ENCODE data around the gene RTCB.

The RTCB gene

GRCh38 chr22:32411829-32412592 lies at the start of gene RTCB:
RTCB (minus strand) TSS chr22:32412247; CDS start chr22:32412156, 91 bp downstream.
- DNase-seq (ENCODE audit: low spot score), result peak; percentile 94

GRCh38 chr22:32457031-32457430 lies 45.0 kb upstream of the RTCB start:
- DNase-seq (ENCODE audit: low spot score), result no peak

DNA sequence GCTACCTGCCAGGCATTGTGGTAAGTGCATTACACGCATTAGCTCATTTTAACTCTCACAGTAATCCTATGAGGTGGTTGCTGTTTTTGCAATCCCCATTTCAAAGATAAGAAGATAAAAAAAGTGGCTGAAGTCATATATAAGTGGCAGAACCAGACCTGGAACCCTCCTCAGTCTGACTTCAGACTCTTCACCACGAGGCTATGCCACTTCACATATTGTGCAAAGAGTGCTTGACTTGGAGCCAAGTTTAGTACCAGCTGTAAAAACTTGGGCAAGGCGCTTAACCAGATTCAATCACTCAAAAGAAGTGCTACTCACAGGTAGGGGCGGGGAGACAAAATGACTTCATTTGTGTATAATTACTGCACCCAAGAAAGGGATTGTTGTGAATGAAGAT lies 36.9 kb upstream of the RTCB start:
- DNase-seq (ENCODE audit: low spot score), result no peak

DNA sequence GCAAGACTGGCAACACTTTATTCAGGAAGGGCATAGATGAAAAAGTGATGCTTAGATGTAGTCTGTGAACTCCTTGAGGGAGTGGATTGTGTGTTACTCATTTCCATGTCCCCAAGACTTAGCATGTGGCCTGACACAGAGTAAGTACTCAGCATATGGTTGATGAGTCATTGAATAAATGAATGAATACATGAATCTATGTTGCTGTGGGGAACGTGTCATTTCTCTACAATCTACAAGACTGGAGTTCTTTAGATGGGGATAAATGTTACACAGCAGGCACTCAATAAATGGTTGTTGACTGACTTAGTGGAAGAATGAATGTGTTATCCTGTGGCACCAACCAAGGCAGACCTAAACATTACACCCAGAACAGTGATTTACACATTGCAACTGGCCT lies 34.3 kb upstream of the RTCB start:
- no peak for DNase-seq (ENCODE audit: low spot score)

DNA sequence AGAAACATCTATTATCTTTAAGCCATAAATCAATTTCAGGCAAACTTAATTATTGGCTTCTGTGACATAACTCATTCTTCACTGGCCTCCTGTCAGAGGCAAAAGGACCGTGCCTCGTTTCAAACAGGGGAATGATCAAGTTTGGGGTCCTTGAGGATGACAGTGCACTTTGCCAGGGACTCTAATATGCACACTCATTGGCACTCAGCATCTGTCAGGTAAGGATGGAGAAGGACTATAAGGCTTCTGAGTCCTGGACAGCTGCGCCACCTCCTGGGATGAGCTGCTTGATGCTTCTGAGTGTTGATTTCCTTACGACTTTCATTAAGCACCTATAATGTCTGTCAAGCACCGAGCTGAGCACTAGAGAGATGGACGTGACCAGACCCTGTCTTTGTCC lies 32.0 kb upstream of the RTCB start:
- DNase-seq (ENCODE audit: low spot score), result no peak

DNA sequence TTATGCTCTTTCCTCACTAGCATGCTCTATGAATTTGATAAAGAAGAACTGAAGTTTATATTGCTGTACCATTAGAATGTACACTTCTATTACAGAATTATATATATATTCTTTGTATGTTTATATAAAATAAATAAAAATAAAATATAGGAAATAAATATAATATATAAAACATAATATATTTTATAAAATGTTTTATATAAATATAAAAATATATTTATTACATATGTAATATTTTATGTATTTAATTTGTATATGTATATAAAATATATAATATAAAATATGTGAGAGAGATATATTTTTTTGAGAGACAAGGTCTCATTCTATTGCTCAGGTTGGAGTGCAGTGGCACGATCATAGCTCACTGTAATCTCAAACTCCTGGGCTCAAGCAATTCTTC lies 18.3 kb upstream of the RTCB start:
- no peak for DNase-seq (ENCODE audit: low spot score)

DNA sequence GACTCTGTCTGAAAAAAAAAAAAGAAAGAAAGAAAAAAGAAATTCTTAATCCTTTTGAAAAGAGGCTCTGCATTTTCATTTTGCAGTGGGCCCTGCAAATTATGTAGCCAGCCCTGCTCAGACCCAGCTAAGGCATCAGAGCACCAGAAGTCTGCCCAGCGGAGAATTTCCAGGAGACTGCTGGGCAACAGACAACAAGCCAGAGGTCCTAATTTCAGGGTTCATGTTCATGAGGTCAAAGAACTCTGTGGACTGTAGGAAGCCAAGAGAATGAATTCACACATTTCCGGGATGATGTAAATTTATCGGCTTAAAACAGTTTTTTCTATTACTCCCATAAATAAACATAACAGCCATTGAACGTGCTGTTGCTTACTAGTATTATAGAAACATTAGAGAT lies 14.8 kb upstream of the RTCB start:
- no peak for DNase-seq (ENCODE audit: low spot score)

- DNase-seq (ENCODE audit: low spot score), result no peak
Measured at GRCh38 chr22:32423664-32424063, 11.6 kb upstream of the RTCB start.

DNA sequence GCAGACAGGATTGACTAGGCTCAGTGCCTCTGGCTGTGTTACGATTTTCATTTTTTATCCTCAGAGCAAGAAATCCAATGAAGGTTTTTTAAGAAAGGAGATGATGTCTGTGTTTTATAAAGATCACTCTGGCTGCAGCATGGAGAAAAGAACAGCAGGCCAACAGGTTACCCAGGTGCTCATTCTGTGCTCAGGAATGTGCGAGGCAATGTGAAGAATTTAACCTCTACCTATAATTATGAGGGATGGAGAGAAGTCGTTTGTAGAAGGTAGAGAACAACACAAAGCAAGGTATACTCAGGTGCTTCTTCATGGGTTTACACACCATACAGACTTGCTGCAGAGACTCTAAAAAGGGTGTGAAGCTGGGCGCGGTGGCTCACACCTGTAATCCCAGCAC lies 10.0 kb upstream of the RTCB start:
- no peak for DNase-seq (ENCODE audit: low spot score)

- DNase-seq (ENCODE audit: low spot score), result no peak
Measured at GRCh38 chr22:32421484-32421883, 9.4 kb upstream of the RTCB start.

DNA sequence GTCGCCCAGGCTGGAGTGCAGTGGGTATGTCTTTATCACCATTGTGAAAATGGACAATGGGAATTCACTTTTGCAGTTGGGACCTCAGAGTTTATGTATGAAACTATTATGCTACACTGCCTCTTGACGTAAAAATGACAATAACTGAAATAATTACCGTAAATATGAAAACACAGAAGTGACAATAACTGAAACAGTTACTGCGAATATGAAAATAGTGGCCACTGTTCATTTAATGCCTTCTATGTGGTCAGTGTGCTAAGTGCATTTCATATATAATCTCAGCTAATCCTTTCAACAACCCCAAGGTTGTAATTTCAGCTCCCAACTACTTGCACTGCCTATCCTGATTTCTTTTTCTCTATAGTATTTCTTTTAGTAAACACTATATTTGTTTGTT lies 5.9 kb upstream of the RTCB start:
- no peak for DNase-seq (ENCODE audit: low spot score)

DNA sequence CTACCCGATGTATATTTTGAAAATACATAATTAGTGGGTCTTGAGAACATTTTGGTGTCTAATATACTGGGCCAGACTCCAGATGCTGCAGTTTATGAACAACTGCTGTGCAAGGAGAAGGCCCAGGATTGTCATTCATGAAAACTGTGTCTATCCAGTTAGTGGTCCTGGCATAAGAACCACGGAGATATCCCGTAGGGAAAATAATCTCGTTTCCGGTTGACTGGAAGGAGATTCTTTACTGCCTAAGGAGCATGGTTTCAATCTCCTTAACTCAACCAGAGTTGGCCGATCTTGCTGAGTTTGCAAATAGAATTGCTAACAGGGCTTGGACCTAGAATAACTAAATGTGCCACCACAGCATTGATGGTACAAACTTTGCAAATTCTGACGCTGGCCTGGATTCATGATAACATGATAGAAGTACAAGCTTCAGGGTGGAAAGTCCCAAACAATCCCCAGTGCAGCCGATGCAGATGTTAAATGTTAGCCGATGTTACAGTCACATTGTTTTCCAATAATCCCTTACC lies 4.6 kb upstream of the RTCB start:
- DNase-seq (ENCODE audit: low spot score), result no peak

DNA sequence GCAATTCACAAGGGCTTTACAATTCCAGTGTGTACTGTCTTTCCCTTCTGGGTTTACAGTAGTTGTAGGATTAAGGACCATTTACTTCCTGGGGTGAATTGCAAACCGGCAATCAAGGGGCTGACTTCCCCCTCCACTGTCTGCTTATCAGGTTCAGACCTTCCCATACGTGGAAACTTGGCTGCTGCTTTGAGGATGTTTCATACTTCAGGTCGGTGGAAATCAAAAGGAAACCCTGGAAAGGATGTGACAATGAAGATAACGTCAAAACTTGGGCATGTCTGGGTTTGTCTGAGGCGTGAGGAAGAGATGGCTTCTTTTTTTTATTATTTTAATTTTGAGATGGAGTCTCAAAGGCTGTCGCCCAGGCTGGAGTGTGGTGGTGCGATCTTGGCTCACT lies 2.1 kb upstream of the RTCB start:
- DNase-seq (ENCODE audit: low spot score), result no peak

- peak; percentile 12 for DNase-seq (ENCODE audit: low spot score)
Measured at GRCh38 chr22:32413719-32414118, 1.7 kb upstream of the RTCB start.

- no peak for DNase-seq (ENCODE audit: low spot score)
Measured at GRCh38 chr22:32411402-32411801, 645 bp downstream of the RTCB start.

- no peak for DNase-seq (ENCODE audit: low spot score)
Measured at GRCh38 chr22:32410459-32410858, 1.6 kb downstream of the RTCB start.

GRCh38 chr22:32409977-32410376 lies 2.1 kb downstream of the RTCB start:
- no peak for DNase-seq (ENCODE audit: low spot score)

DNA sequence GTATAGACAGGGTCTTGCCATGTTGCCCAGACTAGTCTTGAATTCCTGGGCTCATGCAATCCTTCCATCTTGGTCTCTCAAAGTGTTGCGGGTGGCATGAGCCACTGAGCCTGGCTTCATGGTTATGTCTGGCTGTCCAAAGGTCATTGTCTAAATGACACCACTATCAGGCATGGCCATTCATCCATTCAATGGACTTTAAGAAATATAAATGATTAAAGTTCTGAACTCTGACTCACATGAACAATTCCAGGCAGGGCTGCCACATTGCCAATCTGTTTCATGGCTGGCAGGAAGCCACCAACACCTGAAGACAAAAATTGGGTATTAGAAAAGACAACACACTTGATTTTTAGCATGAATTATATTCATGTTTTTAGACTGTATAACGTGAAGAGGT lies 4.1 kb downstream of the RTCB start:
- DNase-seq (ENCODE audit: low spot score), result no peak

DNA sequence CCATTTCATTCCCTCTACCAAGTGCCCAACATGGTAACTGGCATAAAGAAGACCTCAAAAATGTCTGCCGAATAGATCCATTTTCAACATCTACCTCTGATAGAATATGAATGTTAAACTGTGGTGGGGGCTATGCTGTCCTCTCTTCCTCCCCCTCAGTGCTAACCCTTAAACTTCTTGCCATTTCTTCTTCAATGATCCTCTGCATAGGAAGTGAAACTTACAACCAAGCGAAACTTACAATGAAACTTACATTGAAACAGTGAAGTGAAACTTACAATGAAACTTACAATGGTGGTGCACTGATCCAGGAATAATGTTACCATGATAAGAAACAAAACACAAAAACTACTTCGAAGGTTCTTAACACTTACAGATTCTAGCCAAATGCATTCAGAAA lies 4.7 kb downstream of the RTCB start:
- peak; percentile 59 for DNase-seq (ENCODE audit: low spot score)

- DNase-seq (ENCODE audit: low spot score), result no peak
Measured at GRCh38 chr22:32404021-32404420, 8.0 kb downstream of the RTCB start.

DNA sequence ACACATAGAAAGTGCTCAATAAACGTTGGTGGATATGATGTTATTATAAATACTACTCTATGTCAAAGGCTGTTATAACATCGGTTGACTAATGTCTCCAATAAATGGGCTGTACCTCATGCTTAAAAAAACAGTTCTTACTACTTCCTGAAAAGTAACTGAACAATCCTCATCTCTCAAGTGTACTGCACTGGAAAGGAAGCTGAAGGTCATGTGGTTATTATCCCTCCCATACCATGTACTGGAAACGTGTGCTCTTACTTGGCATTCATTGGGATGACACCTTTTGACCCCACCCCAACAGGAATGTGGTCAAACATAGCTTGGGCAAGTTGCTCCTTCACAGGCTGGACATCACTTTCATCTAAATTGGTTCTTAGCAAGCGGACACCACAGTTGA lies 10.6 kb downstream of the RTCB start:
- DNase-seq (ENCODE audit: low spot score), result no peak

DNA sequence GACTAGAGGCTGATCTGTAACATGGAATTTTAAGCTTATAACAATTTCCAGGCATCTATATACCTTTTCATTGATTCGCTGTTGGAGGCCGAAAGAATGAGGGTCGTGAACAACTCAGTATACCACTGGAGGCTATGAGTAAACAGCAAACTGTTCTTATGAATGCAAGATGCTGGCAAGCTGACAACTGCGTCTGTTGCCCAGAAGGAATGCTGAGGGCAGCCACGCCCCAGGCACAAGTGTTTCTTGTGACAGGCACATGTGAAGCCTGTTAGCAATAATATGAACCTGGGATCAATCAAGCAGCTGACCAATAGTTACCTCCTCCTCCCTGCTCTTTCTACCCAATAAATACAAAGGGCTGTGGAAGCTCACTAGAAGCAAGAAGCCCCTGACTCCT lies 15.3 kb downstream of the RTCB start:
- DNase-seq (ENCODE audit: low spot score), result no peak

DNA sequence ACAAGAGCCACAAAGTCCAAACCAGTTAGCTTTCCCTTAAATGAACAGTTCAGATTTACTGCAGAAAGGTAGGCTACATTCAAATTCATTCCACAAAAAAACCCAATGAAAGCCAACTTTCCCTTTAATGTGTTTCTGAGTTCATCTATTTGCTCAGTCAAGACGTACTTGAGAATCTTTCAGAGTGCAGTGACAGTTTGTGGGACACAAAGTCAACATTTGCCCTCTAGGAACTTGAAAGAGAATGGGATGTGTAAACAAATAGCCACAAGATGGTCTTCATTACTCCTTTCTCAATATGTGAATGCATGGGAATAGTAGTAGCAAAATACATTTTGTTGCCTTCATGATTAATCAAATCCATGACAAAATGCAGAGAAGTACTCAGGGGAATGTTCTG lies 15.8 kb downstream of the RTCB start:
- no peak for DNase-seq (ENCODE audit: low spot score)

GRCh38 chr22:32395107-32395506 lies 16.9 kb downstream of the RTCB start:
- DNase-seq (ENCODE audit: low spot score), result no peak

Measured in pons (tissue), 1 donor.